Hepatocyte (in vitro differentiated cells): Measurements from ENCODE around the gene C4orf50. TPM values are rescaled to one million over a fixed set of nuclear protein-coding genes. Genes with fewer than 3 reads are reported as not detected.

ENCODE experiments used
- DNase-seq: peaks from one replicate; pipeline ENCODE4 v3.0.0-alpha.2; 2016; ENCODE audit warnings: low spot score
- H2AFZ ChIP-seq: fragments of 200-600 bp; sonication (generic); 2 replicates; pipeline ENCODE4 v1.6.0; 2016; ENCODE audit warnings: antibody characterized with exemption, mild to moderate bottlenecking
- H3K27ac ChIP-seq: fragments of 200-600 bp; sonication (generic); 2 replicates; pipeline ENCODE4 v1.5.1; 2016; ENCODE audit warnings: mild to moderate bottlenecking
- H3K27me3 ChIP-seq: fragments of 200-600 bp; sonication (generic); 2 replicates; pipeline ENCODE4 v1.6.1; 2016
- H3K36me3 ChIP-seq: fragments of 200-600 bp; sonication (generic); replicated peaks from 2 replicates; pipeline ENCODE4 v1.5.1; 2016; ENCODE audit warnings: low read depth; ENCODE audit not compliant: insufficient read depth
- H3K4me1 ChIP-seq: fragments of 200-600 bp; sonication (generic); 2 replicates; pipeline ENCODE4 v1.5.1; 2016; ENCODE audit warnings: mild to moderate bottlenecking, moderate library complexity; ENCODE audit not compliant: insufficient read depth
- H3K4me2 ChIP-seq: fragments of 200-600 bp; sonication (generic); 2 replicates; pipeline ENCODE4 v1.6.0; 2016
- H3K4me3 ChIP-seq: fragments of 200-600 bp; sonication (generic); 2 replicates; pipeline ENCODE4 v1.5.1; 2016; ENCODE audit warnings: mild to moderate bottlenecking
- H3K79me2 ChIP-seq: fragments of 200-600 bp; sonication (generic); 2 replicates; pipeline ENCODE4 v1.6.0; 2017; ENCODE audit warnings: mild to moderate bottlenecking
- H3K9me2 ChIP-seq: fragments of 200-600 bp; sonication (generic); replicated peaks from 2 replicates; pipeline ENCODE4 v1.6.0; 2017; ENCODE audit warnings: mild to moderate bottlenecking; ENCODE audit not compliant: insufficient read depth
- H3K9me3 ChIP-seq: fragments of 200-600 bp; sonication (generic); 2 replicates; pipeline ENCODE4 v1.5.1; 2016; ENCODE audit warnings: low read depth, mild to moderate bottlenecking
- H4K20me1 ChIP-seq: fragments of 200-600 bp; sonication (generic); 2 replicates; pipeline ENCODE4 v1.6.0; 2016; ENCODE audit warnings: mild to moderate bottlenecking; ENCODE audit not compliant: insufficient read depth, poor library complexity, severe bottlenecking
- EZH2 ChIP-seq: fragments of 200-600 bp; sonication (generic); IDR thresholded peaks from 2 replicates; pipeline ENCODE4 v1.6.1; 2016; ENCODE audit warnings: antibody characterized with exemption, mild to moderate bottlenecking, borderline replicate concordance
- EZH2phosphoT487 ChIP-seq: fragments of 200-600 bp; sonication (generic); IDR thresholded peaks from one replicate; pipeline ENCODE4 v1.6.1; 2018; ENCODE audit warnings: antibody characterized with exemption, mild to moderate bottlenecking, low read depth, moderate library complexity; ENCODE audit not compliant: unreplicated experiment, severe bottlenecking
- WGBS: methylation state at CpG from one replicate; pipeline ENCODE4 v1.1.6; 2016; ENCODE audit warnings: low lambda C conversion rate; ENCODE audit errors: missing lambda C conversion rate; 5-methylcytosine and 5-hydroxymethylcytosine counted together
- polyA plus RNA-seq: library from polyadenylated mRNA; unstranded; fragments of >200 nt; fragmentation: Nextera tagmentation; extraction: Ambion mirVana; gene quantifications from 2 replicates; pipeline ENCODE4 v1.2.1, GENCODE V29; 2016
- total RNA-seq: library from RNA; depleted of rRNA; stranded (reverse); fragments of >200 nt; gene quantifications from 2 replicates; pipeline ENCODE4 v1.2.3, GENCODE V29; 2014
- TF ChIP-seq, protein P1 (sequence below): fragments of 200-600 bp; sonication (generic); IDR thresholded peaks from 2 replicates; pipeline ENCODE4 v1.5.1; 2016; ENCODE audit warnings: antibody characterized with exemption, mild to moderate bottlenecking; ENCODE audit not compliant: poor library complexity

Gene C4orf50
- total and polyA plus RNA-seq, 2 experiments from 2014 or later = not detected

GRCh38 chr4:6029254-6029653 is 11.0 kb upstream of the C4orf50 start:
- no peak overlapping the region for H3K4me2 ChIP-seq
- no peaks in the 10 kb centered on the region for H3K4me1 ChIP-seq
- no peak overlapping the region for H3K4me3 ChIP-seq
- H3K27me3 ChIP-seq = peaks cover 5% of the 10 kb centered on the region
- no peak overlapping the region for H3K27ac ChIP-seq
- H3K36me3 ChIP-seq = no peaks in the 10 kb centered on the region
- no peaks in the 10 kb centered on the region for H3K9me3 ChIP-seq
- no peaks in the 10 kb centered on the region for H3K79me2 ChIP-seq
- no peaks in the 10 kb centered on the region for H3K9me2 ChIP-seq
- TF ChIP-seq EZH2 (no peak), EZH2phosphoT487 (no peak)
- TF ChIP-seq, protein P1, sequence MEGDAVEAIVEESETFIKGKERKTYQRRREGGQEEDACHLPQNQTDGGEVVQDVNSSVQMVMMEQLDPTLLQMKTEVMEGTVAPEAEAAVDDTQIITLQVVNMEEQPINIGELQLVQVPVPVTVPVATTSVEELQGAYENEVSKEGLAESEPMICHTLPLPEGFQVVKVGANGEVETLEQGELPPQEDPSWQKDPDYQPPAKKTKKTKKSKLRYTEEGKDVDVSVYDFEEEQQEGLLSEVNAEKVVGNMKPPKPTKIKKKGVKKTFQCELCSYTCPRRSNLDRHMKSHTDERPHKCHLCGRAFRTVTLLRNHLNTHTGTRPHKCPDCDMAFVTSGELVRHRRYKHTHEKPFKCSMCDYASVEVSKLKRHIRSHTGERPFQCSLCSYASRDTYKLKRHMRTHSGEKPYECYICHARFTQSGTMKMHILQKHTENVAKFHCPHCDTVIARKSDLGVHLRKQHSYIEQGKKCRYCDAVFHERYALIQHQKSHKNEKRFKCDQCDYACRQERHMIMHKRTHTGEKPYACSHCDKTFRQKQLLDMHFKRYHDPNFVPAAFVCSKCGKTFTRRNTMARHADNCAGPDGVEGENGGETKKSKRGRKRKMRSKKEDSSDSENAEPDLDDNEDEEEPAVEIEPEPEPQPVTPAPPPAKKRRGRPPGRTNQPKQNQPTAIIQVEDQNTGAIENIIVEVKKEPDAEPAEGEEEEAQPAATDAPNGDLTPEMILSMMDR = no peak
- H4K20me1 ChIP-seq = no peaks in the 10 kb centered on the region
- DNase-seq = no peak
- WGBS = 84% methylated on average over 6 of the region's 6 CpGs
- H2AFZ ChIP-seq = no peak overlapping the region

GRCh38 chr4:6028168-6028567 is 9.9 kb upstream of the C4orf50 start:
- no peak overlapping the region for H3K27ac ChIP-seq
- H4K20me1 ChIP-seq = no peaks in the 10 kb centered on the region
- H3K79me2 ChIP-seq = no peaks in the 10 kb centered on the region
- TF ChIP-seq EZH2phosphoT487 (no peak), EZH2 (no peak)
- TF ChIP-seq, protein P1 = no peak
- no peaks in the 10 kb centered on the region for H3K4me1 ChIP-seq
- H3K9me3 ChIP-seq = no peaks in the 10 kb centered on the region
- H3K4me2 ChIP-seq = no peak overlapping the region
- H3K36me3 ChIP-seq = no peaks in the 10 kb centered on the region
- H3K9me2 ChIP-seq = no peaks in the 10 kb centered on the region
- no peak for DNase-seq
- 81% methylated on average over 10 of the region's 10 CpGs for WGBS
- H3K27me3 ChIP-seq = peaks cover 5% of the 10 kb centered on the region
- H2AFZ ChIP-seq = no peak overlapping the region
- H3K4me3 ChIP-seq = no peak overlapping the region

- Histone ChIP-seq H3K79me2 (no peaks in the 10 kb centered on the region), H3K9me2 (no peaks in the 10 kb centered on the region), H4K20me1 (no peaks in the 10 kb centered on the region), H2AFZ (no peak overlapping the region), H3K27ac (no peak overlapping the region), H3K4me1 (no peaks in the 10 kb centered on the region), H3K27me3 (peaks cover 5% of the 10 kb centered on the region), H3K4me3 (no peak overlapping the region), H3K9me3 (no peaks in the 10 kb centered on the region), H3K4me2 (no peak overlapping the region), H3K36me3 (no peaks in the 10 kb centered on the region)
- TF ChIP-seq, protein P1 = no peak
- no peak for TF ChIP-seq EZH2phosphoT487
- no peak for TF ChIP-seq EZH2
- 87% methylated on average over 9 of the region's 9 CpGs for WGBS
- no peak for DNase-seq
These were observed 9.2 kb upstream of the C4orf50 start for GRCh38 chr4:6027392-6027791.
